Measurements from ENCODE around the gene NEURL1B. TPM values are rescaled to one million over a fixed set of nuclear protein-coding genes. Genes with fewer than 3 reads are reported as not detected.
"Not testable (repeated sequence)": the region's sequence is repeated elsewhere in the genome, so short reads cannot be mapped to it uniquely, and the experiment has no call there.

NEURL1B gene
- total RNA-seq, 1 experiment from 2014 or later: 15.4 TPM

GRCh38 chr5:172600571-172600970, 40.5 kb upstream of the NEURL1B start:
- no peak overlapping the region for H3K4me3 ChIP-seq
- H3K9me3 ChIP-seq (replicated peaks): 0 out of 2 replicates have a peak, but pooled peaks cover 3% of the 10 kb centered on the region
- no peaks in the 10 kb centered on the region for H3K27me3 ChIP-seq (replicated peaks)
- no peak overlapping the region for H3K27ac ChIP-seq
- no peaks in the 10 kb centered on the region for H3K4me1 ChIP-seq (replicated peaks)
- H3K36me3 ChIP-seq: no peaks in the 10 kb centered on the region
- no peak for DNase-seq (ENCODE audit: low read depth in 1 of 2, low spot score in 2 of 2)

- H3K4me1 ChIP-seq (replicated peaks); H3K36me3 ChIP-seq; H3K27me3 ChIP-seq (replicated peaks); H3K4me3 ChIP-seq; H3K9me3 ChIP-seq (replicated peaks); H3K27ac ChIP-seq; DNase-seq (ENCODE audit: low read depth in 1 of 2, low spot score in 2 of 2): not testable (repeated sequence)
These were observed 39.5 kb upstream of the NEURL1B start for GRCh38 chr5:172601576-172601975.

GRCh38 chr5:172602783-172603231, 38.3 kb upstream of the NEURL1B start:
- H3K4me3 ChIP-seq: no peak overlapping the region
- H3K27me3 ChIP-seq (replicated peaks): no peaks in the 10 kb centered on the region; the same call in 1 of the 2 replicates
- H3K9me3 ChIP-seq (replicated peaks): peaks cover 3% of the 10 kb centered on the region
- DNase-seq (ENCODE audit: low read depth in 1 of 2, low spot score in 2 of 2): no peak
- no peak overlapping the region for H3K27ac ChIP-seq
- H3K36me3 ChIP-seq: no peaks in the 10 kb centered on the region
- H3K4me1 ChIP-seq (replicated peaks): no peaks in the 10 kb centered on the region

- H3K4me1 ChIP-seq (replicated peaks): no peaks in the 10 kb centered on the region
- H3K27me3 ChIP-seq (replicated peaks): no peaks in the 10 kb centered on the region; the same call in 1 of the 2 replicates
- H3K9me3 ChIP-seq (replicated peaks): peaks cover 3% of the 10 kb centered on the region
- H3K36me3 ChIP-seq: no peaks in the 10 kb centered on the region
- no peak overlapping the region for H3K4me3 ChIP-seq
- H3K27ac ChIP-seq: no peak overlapping the region
- DNase-seq (ENCODE audit: low read depth in 1 of 2, low spot score in 2 of 2): no peak
These were observed 37.7 kb upstream of the NEURL1B start for GRCh38 chr5:172603251-172603806.

GRCh38 chr5:172605466-172605865, 35.6 kb upstream of the NEURL1B start:
- Histone ChIP-seq H3K4me3 (no peak overlapping the region), H3K9me3 (replicated peaks) (peaks cover 2% of the 10 kb centered on the region), H3K27ac (no peak overlapping the region), H3K36me3 (no peaks in the 10 kb centered on the region), H3K27me3 (replicated peaks) (no peaks in the 10 kb centered on the region; the same call in 1 of the 2 replicates), H3K4me1 (replicated peaks) (no peaks in the 10 kb centered on the region)
- no peak for DNase-seq (ENCODE audit: low read depth in 1 of 2, low spot score in 2 of 2)

GRCh38 chr5:172606156-172606785, 34.8 kb upstream of the NEURL1B start:
- Histone ChIP-seq H3K36me3 (no peaks in the 10 kb centered on the region), H3K27ac (no peak overlapping the region), H3K4me3 (no peak overlapping the region), H3K9me3 (replicated peaks) (peaks cover 2% of the 10 kb centered on the region), H3K27me3 (replicated peaks) (no peaks in the 10 kb centered on the region; the same call in 1 of the 2 replicates), H3K4me1 (replicated peaks) (no peaks in the 10 kb centered on the region)
- no peak for DNase-seq (ENCODE audit: low read depth in 1 of 2, low spot score in 2 of 2)

GRCh38 chr5:172607213-172607793, 33.8 kb upstream of the NEURL1B start:
- H3K4me1 ChIP-seq (replicated peaks): no peaks in the 10 kb centered on the region
- no peak overlapping the region for H3K27ac ChIP-seq

GRCh38 chr5:172608773-172609172, 32.3 kb upstream of the NEURL1B start:
- Histone ChIP-seq H3K27ac (no peak overlapping the region), H3K36me3 (no peaks in the 10 kb centered on the region), H3K4me1 (replicated peaks) (no peaks in the 10 kb centered on the region), H3K4me3 (no peak overlapping the region), H3K9me3 (replicated peaks) (peaks cover 2% of the 10 kb centered on the region), H3K27me3 (replicated peaks) (no peaks in the 10 kb centered on the region; the same call in 1 of the 2 replicates)
- DNase-seq (ENCODE audit: low read depth in 1 of 2, low spot score in 2 of 2): no peak

More at GRCh38 chr5:172607213-172607793, 33.8 kb upstream of the NEURL1B start:
- peaks cover 2% of the 10 kb centered on the region for H3K9me3 ChIP-seq (replicated peaks)
- no peaks in the 10 kb centered on the region; the same call in 1 of the 2 replicates for H3K27me3 ChIP-seq (replicated peaks)
- no peaks in the 10 kb centered on the region for H3K36me3 ChIP-seq
- H3K4me3 ChIP-seq: no peak overlapping the region
- no peak for DNase-seq (ENCODE audit: low read depth in 1 of 2, low spot score in 2 of 2)

- Histone ChIP-seq H3K36me3 (no peaks in the 10 kb centered on the region), H3K27ac (no peak overlapping the region), H3K27me3 (replicated peaks) (no peaks in the 10 kb centered on the region; the same call in 1 of the 2 replicates), H3K4me3 (no peak overlapping the region), H3K4me1 (replicated peaks) (no peaks in the 10 kb centered on the region), H3K9me3 (replicated peaks) (peaks cover 2% of the 10 kb centered on the region)
- DNase-seq (ENCODE audit: low read depth in 1 of 2, low spot score in 2 of 2): no peak
These were observed 30.4 kb upstream of the NEURL1B start for GRCh38 chr5:172610643-172611042.

- Histone ChIP-seq H3K27ac (no peak overlapping the region), H3K36me3 (no peaks in the 10 kb centered on the region), H3K9me3 (replicated peaks) (peaks cover 2% of the 10 kb centered on the region; the same call in 1 of the 2 replicates), H3K4me1 (replicated peaks) (no peaks in the 10 kb centered on the region), H3K4me3 (no peak overlapping the region), H3K27me3 (replicated peaks) (no peaks in the 10 kb centered on the region; the same call in 1 of the 2 replicates)
- no peak for DNase-seq (ENCODE audit: low read depth in 1 of 2, low spot score in 2 of 2)
These were observed 29.1 kb upstream of the NEURL1B start for GRCh38 chr5:172611913-172612312.

- no peaks in the 10 kb centered on the region for H3K36me3 ChIP-seq
- no peaks in the 10 kb centered on the region for H3K4me1 ChIP-seq (replicated peaks)
- no peak for DNase-seq (ENCODE audit: low read depth in 1 of 2, low spot score in 2 of 2)
These were observed 28.3 kb upstream of the NEURL1B start for GRCh38 chr5:172612771-172613170.

GRCh38 chr5:172616136-172616535, 24.9 kb upstream of the NEURL1B start:
- no peak overlapping the region for H3K27ac ChIP-seq
- no peaks in the 10 kb centered on the region for H3K9me3 ChIP-seq (replicated peaks)
- H3K4me1 ChIP-seq (replicated peaks): no peaks in the 10 kb centered on the region
- no peaks in the 10 kb centered on the region for H3K36me3 ChIP-seq
- DNase-seq (ENCODE audit: low read depth in 1 of 2, low spot score in 2 of 2): no peak
- no peak overlapping the region for H3K4me3 ChIP-seq
- H3K27me3 ChIP-seq (replicated peaks): no peaks in the 10 kb centered on the region

More at GRCh38 chr5:172612771-172613170, 28.3 kb upstream of the NEURL1B start:
- Histone ChIP-seq H3K9me3 (replicated peaks) (0 out of 2 replicates have a peak, but pooled peaks cover 2% of the 10 kb centered on the region), H3K27me3 (replicated peaks) (no peaks in the 10 kb centered on the region), H3K27ac (no peak overlapping the region), H3K4me3 (no peak overlapping the region)

GRCh38 chr5:172616730-172617129, 24.3 kb upstream of the NEURL1B start:
- no peak for DNase-seq (ENCODE audit: low read depth in 1 of 2, low spot score in 2 of 2)
- Histone ChIP-seq H3K4me3 (no peak overlapping the region), H3K27me3 (replicated peaks) (no peaks in the 10 kb centered on the region), H3K27ac (no peak overlapping the region), H3K9me3 (replicated peaks) (no peaks in the 10 kb centered on the region), H3K36me3 (no peaks in the 10 kb centered on the region), H3K4me1 (replicated peaks) (no peaks in the 10 kb centered on the region)

GRCh38 chr5:172617817-172618216, 23.2 kb upstream of the NEURL1B start:
- no peaks in the 10 kb centered on the region for H3K27me3 ChIP-seq (replicated peaks)
- H3K36me3 ChIP-seq: no peaks in the 10 kb centered on the region
- no peak for DNase-seq (ENCODE audit: low read depth in 1 of 2, low spot score in 2 of 2)
- H3K9me3 ChIP-seq (replicated peaks): no peaks in the 10 kb centered on the region
- H3K27ac ChIP-seq: no peak overlapping the region
- no peak overlapping the region for H3K4me3 ChIP-seq
- no peaks in the 10 kb centered on the region for H3K4me1 ChIP-seq (replicated peaks)
